K562 (cell line): ENCODE measurements around the gene AKT2.

Experiments used
- TF ChIP-seq, protein P1 (sequence below): fragments of 250-450 bp; sonication (Bioruptor Pico); IDR thresholded peaks from 2 replicates; pipeline ENCODE4 v1.4.0; 2020; ENCODE audit warnings: borderline replicate concordance
- TF ChIP-seq, protein P2 (sequence below), 2 experiments: fragments of 450-650 bp; IDR thresholded peaks; 2 replicates each; pipeline ENCODE4 v1.6.1; 2016; ENCODE audit warnings: mild to moderate bottlenecking in 2 of 2, borderline replicate concordance in 1 of 2, low read depth in 1 of 2, moderate library complexity in 1 of 2

DNA sequence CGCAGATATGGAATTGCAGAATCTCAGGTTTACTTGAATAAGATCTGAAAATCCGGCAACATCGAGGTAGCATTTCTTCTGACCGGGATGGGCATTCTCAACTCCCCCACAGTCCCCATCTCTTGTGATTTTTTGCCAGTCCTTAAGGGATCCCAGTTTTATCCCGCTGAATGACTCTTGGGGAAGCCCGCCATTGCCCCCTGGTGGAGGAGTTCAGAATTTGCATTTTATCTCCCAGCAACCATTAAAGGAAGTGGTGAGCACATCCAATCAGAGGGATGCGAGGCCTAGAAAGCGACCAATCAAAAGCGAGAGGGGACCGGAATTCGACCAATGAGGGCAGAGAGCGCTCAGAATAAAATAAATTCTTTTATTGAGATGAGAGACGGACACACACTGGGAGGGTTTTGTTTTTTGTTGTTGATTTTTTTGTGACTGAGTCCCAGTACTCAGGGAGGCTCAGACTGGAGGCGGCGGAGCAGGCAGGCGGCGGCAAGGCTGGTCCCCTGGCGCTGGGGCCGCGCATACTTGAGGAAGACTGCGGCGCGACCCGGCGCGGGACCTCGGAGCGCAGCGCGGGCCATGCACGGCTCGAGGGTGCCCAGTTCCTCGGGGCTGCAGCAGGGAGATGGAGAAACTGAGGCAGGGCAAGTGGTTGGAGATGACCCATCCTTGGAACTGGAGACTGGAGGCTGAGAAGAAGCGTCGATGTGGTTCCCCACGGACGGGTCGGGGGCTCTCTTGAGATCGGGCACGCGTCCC is 63.1 kb downstream of the AKT2 start:
- TF ChIP-seq, protein P1, sequence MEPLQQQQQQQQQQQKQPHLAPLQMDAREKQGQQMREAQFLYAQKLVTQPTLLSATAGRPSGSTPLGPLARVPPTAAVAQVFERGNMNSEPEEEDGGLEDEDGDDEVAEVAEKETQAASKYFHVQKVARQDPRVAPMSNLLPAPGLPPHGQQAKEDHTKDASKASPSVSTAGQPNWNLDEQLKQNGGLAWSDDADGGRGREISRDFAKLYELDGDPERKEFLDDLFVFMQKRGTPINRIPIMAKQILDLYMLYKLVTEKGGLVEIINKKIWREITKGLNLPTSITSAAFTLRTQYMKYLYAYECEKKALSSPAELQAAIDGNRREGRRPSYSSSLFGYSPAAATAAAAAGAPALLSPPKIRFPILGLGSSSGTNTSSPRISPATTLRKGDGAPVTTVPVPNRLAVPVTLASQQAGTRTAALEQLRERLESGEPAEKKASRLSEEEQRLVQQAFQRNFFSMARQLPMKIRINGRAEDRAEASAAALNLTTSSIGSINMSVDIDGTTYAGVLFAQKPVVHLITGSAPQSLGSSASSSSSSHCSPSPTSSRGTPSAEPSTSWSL (CRISPR knock-in tag), result no peak
- TF ChIP-seq, protein P2, sequence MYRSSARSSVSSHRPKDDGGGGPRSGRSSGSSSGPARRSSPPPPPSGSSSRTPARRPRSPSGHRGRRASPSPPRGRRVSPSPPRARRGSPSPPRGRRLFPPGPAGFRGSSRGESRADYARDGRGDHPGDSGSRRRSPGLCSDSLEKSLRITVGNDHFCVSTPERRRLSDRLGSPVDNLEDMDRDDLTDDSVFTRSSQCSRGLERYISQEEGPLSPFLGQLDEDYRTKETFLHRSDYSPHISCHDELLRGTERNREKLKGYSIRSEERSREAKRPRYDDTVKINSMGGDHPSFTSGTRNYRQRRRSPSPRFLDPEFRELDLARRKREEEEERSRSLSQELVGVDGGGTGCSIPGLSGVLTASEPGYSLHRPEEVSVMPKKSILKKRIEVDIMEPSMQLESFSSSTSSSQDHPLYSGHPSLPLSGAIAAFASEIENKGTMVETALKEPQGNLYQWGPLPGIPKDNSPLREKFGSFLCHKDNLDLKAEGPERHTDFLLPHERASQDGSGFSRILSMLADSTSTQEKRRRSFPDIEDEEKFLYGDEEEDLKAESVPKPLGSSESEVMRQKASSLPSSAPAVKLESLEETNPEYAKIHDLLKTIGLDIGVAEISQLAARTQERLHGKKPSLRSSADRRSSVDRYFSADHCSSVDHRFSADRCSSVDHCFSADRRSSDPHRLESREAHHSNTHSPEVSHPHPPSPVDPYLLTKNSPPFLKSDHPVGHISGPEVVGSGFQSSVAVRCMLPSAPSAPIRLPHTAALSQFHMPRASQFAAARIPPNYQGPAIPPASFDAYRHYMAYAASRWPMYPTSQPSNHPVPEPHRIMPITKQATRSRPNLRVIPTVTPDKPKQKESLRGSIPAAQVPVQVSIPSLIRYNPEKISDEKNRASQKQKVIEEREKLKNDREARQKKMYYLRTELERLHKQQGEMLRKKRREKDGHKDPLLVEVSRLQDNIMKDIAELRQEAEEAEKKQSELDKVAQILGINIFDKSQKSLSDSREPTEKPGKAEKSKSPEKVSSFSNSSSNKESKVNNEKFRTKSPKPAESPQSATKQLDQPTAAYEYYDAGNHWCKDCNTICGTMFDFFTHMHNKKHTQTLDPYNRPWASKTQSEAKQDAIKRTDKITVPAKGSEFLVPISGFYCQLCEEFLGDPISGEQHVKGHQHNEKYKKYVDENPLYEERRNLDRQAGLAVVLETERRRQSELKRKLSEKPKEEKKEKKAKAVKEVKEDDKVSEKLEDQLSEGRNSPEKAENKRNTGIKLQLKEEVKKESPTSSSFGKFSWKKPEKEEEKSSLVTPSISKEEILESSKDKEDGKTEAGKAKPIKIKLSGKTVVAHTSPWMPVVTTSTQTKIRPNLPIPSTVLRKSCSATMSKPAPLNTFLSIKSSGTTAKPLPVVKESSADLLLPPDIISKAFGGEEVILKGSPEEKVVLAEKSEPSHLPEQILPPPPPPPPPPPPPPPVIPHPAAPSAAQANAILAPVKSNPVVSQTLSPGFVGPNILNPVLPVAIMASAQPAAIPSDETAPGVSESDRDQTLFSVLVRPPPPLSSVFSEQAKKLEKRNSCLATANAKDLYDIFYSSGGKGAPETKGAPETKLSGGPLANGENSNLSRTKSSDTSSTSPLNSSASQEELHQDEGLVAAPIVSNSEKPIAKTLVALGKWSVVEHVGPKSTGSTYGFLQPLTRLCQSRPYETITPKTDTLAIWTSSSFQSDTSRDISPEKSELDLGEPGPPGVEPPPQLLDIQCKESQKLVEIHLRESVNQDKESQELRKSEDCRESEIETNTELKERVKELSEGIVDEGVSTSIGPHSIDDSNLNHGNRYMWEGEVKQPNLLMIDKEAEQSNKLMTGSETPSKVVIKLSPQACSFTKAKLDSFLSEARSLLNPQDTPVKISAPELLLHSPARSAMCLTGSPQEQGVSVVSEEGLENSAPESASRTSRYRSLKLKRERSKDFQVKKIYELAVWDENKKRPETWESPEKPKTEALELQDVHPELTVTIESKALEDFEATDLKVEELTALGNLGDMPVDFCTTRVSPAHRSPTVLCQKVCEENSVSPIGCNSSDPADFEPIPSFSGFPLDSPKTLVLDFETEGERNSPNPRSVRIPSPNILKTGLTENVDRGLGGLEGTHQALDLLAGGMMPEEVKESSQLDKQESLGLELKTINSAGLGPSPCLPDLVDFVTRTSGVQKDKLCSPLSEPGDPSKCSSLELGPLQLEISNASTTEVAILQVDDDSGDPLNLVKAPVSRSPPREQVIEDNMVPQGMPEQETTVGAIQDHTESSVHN (IDR thresholded peaks at IDR 0.05; ENCODE audit: borderline replicate concordance in 1 of 2, low read depth in 1 of 2), result no peak
